GM03348 (cell line): ENCODE results near the gene EDN3.

Experiments used
- DNase-seq: peaks from one replicate; pipeline ENCODE4 v3.0.0; 2012; ENCODE audit warnings: low spot score

EDN3 gene

DNA sequence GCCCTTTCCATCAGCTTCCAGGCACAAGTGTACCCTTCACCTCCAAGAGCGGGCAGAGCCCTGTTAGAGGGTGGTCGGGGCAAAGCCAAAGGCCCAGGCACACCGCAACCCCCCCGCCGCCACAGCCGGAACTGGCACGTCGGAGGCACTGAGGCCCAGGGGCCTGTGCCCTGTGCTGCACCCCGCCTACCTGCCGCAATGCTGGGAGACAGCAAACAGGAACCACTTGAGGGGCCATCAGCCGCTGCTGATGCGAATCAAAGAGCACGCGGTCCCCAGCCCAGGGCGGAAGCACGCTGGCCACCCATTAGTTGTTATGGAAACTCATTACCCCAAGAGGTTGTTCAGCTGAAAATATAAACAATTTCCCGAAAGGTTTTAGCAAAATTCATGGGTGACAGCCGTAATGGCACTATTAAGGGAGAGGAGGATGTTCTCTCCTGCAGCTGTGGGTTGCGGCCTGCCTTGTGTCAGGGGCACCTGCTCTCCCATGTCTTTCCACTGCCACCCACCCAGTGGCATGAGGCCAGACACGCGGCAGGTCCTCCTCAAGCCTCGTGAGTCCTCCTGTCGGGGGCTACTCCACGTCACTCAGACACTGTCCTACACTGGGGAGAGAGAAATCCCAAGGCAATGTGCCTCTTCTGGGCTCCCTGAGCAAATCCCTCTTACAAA, 65.3 kb downstream of the EDN3 start:
- DNase-seq: no peak

DNA sequence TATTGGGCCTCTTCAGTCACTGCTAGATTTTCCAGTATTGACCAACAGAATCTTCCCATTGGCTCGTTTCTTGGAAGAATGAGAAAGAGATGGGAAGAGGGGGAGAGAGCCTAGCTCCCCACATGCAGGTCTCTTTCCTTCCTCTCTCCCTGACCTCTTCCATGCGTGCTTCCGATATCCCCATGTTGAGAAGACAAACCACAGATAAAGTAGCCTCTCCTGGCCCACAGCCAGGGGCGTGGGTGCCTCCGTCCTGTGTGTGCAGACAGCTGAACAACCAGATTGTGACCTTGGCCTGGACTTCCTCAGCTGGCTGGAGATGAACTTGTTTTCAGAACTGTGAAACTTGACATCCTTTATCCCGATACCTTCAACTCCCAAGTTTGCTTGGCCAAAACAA, 71.0 kb downstream of the EDN3 start:
- no peak for DNase-seq

DNA sequence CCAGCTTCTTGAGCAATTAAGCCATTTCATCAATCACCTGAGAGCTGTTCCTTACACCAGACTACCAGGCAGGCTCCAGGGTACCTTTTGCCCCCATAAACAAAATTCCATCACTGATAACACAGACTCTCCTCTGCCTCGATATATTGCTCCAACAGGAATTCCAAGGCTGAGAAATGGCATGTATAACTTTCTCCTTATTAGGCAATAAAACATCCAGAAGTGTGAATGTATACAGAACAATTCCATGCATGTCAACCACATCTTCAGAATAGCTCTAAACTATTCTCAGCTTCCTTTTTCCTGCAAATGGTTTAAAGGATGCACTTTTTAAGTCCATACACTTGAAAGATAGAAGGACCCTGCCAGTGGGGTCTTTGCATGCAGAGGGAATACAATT, 73.8 kb downstream of the EDN3 start:
- no peak for DNase-seq

GRCh38 chr20:59375541-59375940, 75.1 kb downstream of the EDN3 start:
- DNase-seq: no peak
